ENCODE data around the gene KLF3. TPM values are rescaled to one million over a fixed set of nuclear protein-coding genes. Genes with fewer than 3 reads are reported as not detected.

KLF3 gene
- total RNA-seq, 1 experiment from 2014 or later, result 29.0 TPM

GRCh38 chr4:38738940-38739803 lies 75.2 kb downstream of the KLF3 start:
- Histone ChIP-seq H2BK5ac (ENCODE audit: insufficient read length, low read length) (no peak overlapping the region), H3K9ac (ENCODE audit: extremely low read depth, insufficient read length, low read length) (no peak overlapping the region), H2BK12ac (ENCODE audit: insufficient read length, low read depth, low read length) (no peak overlapping the region), H4K20me1 (ENCODE audit: control insufficient read depth, insufficient read depth, insufficient read length) (no peaks in the 10 kb centered on the region), H3K27ac (ENCODE audit: insufficient read length, low read depth, low read length) (no peak overlapping the region), H2AK5ac (ENCODE audit: insufficient read length, low read length) (no peak overlapping the region), H3K4ac (ENCODE audit: low read depth, low read length) (no peak overlapping the region), H3K27me3 (ENCODE audit: insufficient read depth, low read length) (no peaks in the 10 kb centered on the region), H4K91ac (ENCODE audit: insufficient read length, low read depth, low read length) (no peak overlapping the region), H2BK120ac (ENCODE audit: low read depth, low read length, poor library complexity, severe bottlenecking) (no peak overlapping the region), H2BK20ac (ENCODE audit: low read depth, low read length, poor library complexity, severe bottlenecking) (no peak overlapping the region), H3K4me1 (ENCODE audit: insufficient read depth, low read length) (no peaks in the 10 kb centered on the region), H2AFZ (ENCODE audit: low read length) (no peak overlapping the region), H3K4me2 (ENCODE audit: insufficient read depth, insufficient read length, low read length) (no peak overlapping the region), H3K56ac (ENCODE audit: insufficient read length, low read depth, low read length) (no peak overlapping the region), H3K23ac (ENCODE audit: insufficient read length, low read depth, low read length) (no peak overlapping the region), H2BK15ac (ENCODE audit: low read depth, low read length) (no peak overlapping the region), H4K8ac (replicated peaks; ENCODE audit: insufficient read length, low read depth, low read length) (no peak overlapping the region), H3K23me2 (ENCODE audit: insufficient read length, low read depth, low read length, poor library complexity, severe bottlenecking) (no peaks in the 10 kb centered on the region), H3K9me3 (ENCODE audit: control insufficient read depth, low read depth, low read length) (no peaks in the 10 kb centered on the region), H4K5ac (ENCODE audit: insufficient read length, low read depth, low read length) (no peak overlapping the region), H3K18ac (ENCODE audit: insufficient read length, low read depth, low read length) (no peak overlapping the region), H3K79me2 (ENCODE audit: insufficient read depth, low read length) (no peaks in the 10 kb centered on the region), H3K79me1 (ENCODE audit: insufficient read depth, low read depth, low read length, poor library complexity, severe bottlenecking) (no peaks in the 10 kb centered on the region), H3K14ac (ENCODE audit: insufficient read depth, low read length) (no peak overlapping the region), H3T11ph (ENCODE audit: low read length) (no peak overlapping the region)
- Mint-ChIP-seq H3K4me3 (no peak overlapping the region), H3K9me3 (peaks cover 0 to 2% of the 10 kb centered on the region in 2 experiments; a peak in 2 of 5 replicates), H3K36me3 (ENCODE audit: insufficient read depth in 1 of 3, low read depth in 3 of 3) (no peaks in the 10 kb centered on the region), H3K27me3 (ENCODE audit: low read depth) (no peaks in the 10 kb centered on the region), H3K4me1 (no peaks in the 10 kb centered on the region; a peak in 1 of 4 replicates), H3K27ac (no peak overlapping the region)
- no peak for TF ChIP-seq CTCF (conservative IDR thresholded peaks at IDR 0.05)
- WGBS (ENCODE audit: extremely low coverage, insufficient read length, low lambda C conversion rate), result no CpG with 5 or more reads among the region's 6 CpGs
- DNase-seq, result no peak
